Liver (tissue), 3 donors: Measurements from ENCODE around the gene COX4I1.

Experiments used
- EGR1 ChIP-seq, 2 donors: IDR thresholded peaks; 2 replicates each; pipeline ENCODE4 v1.6.1; 2016 to 2018; ENCODE audit warnings: antibody characterized with exemption in 2 of 2, low read depth in 2 of 2
- GABPA ChIP-seq, 2 donors: IDR thresholded peaks in 1 of 2; conservative IDR thresholded peaks in 1 of 2; 2 replicates each; pipeline ENCODE4 v1.6.1; 2016; ENCODE audit warnings: antibody characterized with exemption in 2 of 2, mild to moderate bottlenecking in 1 of 2, moderate library complexity in 1 of 2
- HNF4G ChIP-seq: IDR thresholded peaks from 2 replicates; pipeline ENCODE4 v1.6.1; 2016; ENCODE audit warnings: antibody characterized with exemption
- JUND ChIP-seq, 2 donors: IDR thresholded peaks; 2 replicates each; pipeline ENCODE4 v1.6.1; 2016; ENCODE audit warnings: antibody characterized with exemption in 2 of 2
- NR2F2 ChIP-seq: IDR thresholded peaks from 2 replicates; pipeline ENCODE4 v1.6.1; 2016; ENCODE audit warnings: antibody characterized with exemption
- RXRA ChIP-seq, 2 donors: IDR thresholded peaks; 2 replicates each; pipeline ENCODE4 v1.6.1; 2017 to 2018; ENCODE audit warnings: antibody characterized with exemption in 2 of 2, mild to moderate bottlenecking in 1 of 2
- SP1 ChIP-seq: IDR thresholded peaks from 2 replicates; pipeline ENCODE4 v1.6.1; 2018; ENCODE audit warnings: antibody characterized with exemption, mild to moderate bottlenecking
- YY1 ChIP-seq: IDR thresholded peaks from 2 replicates; pipeline ENCODE4 v1.6.1; 2016; ENCODE audit warnings: antibody characterized with exemption, mild to moderate bottlenecking
- TF ChIP-seq, protein P1 (sequence below): fragments of 150-350 bp; IDR thresholded peaks from 2 replicates; pipeline ENCODE4 v1.5.1; 2017; ENCODE audit warnings: improper control_type of control experiment, low read depth, low read length; ENCODE audit not compliant: missing input control
- TF ChIP-seq, protein P2 (sequence below): IDR thresholded peaks from 2 replicates; pipeline ENCODE4 v1.6.1; 2016; ENCODE audit warnings: antibody characterized with exemption, mild to moderate bottlenecking
- donor health status: healthy.
- donor health status: healthy.

DNA sequence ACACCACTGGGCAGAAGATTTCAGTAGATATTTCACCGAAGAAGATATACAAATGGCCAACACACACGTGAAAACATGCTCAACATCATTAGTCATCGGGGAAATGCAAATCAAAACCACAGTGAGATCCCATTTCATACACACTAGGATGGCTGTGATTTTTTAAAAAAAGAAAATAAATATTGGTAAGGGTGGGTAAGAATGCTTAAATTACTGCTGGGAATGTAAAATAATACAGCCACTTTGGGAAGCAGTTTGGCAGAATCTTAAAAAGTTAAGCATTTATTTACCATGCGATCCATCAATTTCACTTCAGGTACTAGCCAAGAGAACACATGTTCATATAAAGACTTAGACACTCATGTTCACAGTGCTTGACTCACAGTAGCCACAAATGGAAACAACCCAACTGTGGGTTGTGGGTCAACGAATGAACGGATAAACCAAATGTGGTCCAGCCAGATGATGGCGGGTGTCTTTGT lies 42.1 kb upstream of the COX4I1 start:
- TF ChIP-seq, protein P1, sequence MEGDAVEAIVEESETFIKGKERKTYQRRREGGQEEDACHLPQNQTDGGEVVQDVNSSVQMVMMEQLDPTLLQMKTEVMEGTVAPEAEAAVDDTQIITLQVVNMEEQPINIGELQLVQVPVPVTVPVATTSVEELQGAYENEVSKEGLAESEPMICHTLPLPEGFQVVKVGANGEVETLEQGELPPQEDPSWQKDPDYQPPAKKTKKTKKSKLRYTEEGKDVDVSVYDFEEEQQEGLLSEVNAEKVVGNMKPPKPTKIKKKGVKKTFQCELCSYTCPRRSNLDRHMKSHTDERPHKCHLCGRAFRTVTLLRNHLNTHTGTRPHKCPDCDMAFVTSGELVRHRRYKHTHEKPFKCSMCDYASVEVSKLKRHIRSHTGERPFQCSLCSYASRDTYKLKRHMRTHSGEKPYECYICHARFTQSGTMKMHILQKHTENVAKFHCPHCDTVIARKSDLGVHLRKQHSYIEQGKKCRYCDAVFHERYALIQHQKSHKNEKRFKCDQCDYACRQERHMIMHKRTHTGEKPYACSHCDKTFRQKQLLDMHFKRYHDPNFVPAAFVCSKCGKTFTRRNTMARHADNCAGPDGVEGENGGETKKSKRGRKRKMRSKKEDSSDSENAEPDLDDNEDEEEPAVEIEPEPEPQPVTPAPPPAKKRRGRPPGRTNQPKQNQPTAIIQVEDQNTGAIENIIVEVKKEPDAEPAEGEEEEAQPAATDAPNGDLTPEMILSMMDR = no peak
- TF ChIP-seq, protein P2, sequence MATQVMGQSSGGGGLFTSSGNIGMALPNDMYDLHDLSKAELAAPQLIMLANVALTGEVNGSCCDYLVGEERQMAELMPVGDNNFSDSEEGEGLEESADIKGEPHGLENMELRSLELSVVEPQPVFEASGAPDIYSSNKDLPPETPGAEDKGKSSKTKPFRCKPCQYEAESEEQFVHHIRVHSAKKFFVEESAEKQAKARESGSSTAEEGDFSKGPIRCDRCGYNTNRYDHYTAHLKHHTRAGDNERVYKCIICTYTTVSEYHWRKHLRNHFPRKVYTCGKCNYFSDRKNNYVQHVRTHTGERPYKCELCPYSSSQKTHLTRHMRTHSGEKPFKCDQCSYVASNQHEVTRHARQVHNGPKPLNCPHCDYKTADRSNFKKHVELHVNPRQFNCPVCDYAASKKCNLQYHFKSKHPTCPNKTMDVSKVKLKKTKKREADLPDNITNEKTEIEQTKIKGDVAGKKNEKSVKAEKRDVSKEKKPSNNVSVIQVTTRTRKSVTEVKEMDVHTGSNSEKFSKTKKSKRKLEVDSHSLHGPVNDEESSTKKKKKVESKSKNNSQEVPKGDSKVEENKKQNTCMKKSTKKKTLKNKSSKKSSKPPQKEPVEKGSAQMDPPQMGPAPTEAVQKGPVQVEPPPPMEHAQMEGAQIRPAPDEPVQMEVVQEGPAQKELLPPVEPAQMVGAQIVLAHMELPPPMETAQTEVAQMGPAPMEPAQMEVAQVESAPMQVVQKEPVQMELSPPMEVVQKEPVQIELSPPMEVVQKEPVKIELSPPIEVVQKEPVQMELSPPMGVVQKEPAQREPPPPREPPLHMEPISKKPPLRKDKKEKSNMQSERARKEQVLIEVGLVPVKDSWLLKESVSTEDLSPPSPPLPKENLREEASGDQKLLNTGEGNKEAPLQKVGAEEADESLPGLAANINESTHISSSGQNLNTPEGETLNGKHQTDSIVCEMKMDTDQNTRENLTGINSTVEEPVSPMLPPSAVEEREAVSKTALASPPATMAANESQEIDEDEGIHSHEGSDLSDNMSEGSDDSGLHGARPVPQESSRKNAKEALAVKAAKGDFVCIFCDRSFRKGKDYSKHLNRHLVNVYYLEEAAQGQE = no peak
- no peak for TF ChIP-seq EGR1 (IDR thresholded peaks at IDR 0.05; ENCODE audit: low read depth in 2 of 2)
- TF ChIP-seq HNF4G = no peak
- no peak for TF ChIP-seq RXRA (IDR thresholded peaks at IDR 0.05)
- no peak for TF ChIP-seq YY1
- TF ChIP-seq NR2F2 = no peak
- no peak for TF ChIP-seq JUND (IDR thresholded peaks at IDR 0.05)
- no peak for TF ChIP-seq GABPA (IDR thresholded peaks at IDR 0.05 in 1 of 2, conservative IDR thresholded peaks at IDR 0.05 in 1 of 2)
- no peak for TF ChIP-seq SP1
